ENCODE measurements around the gene PARP12.
A peak's percentile ranks its signal among the peaks of the same experiment; 100 is the strongest.

PARP12 gene

GRCh38 chr7:140015471-140015970 is 47.2 kb downstream of the PARP12 start:
- DNase-seq (ENCODE audit: low spot score): no peak

GRCh38 chr7:140014123-140014522 is 48.6 kb downstream of the PARP12 start:
- no peak for DNase-seq (ENCODE audit: low spot score)

GRCh38 chr7:140013676-140014075 is 49.1 kb downstream of the PARP12 start:
- no peak for DNase-seq (ENCODE audit: low spot score)

- no peak for DNase-seq (ENCODE audit: low spot score)
Measured at GRCh38 chr7:140010194-140010895, 52.4 kb downstream of the PARP12 start.

GRCh38 chr7:140009735-140010134 is 53.0 kb downstream of the PARP12 start:
- DNase-seq (ENCODE audit: low spot score): no peak

- no peak for DNase-seq (ENCODE audit: low spot score)
Measured at GRCh38 chr7:140008755-140009610, 53.8 kb downstream of the PARP12 start.

GRCh38 chr7:140007051-140007690 is 55.6 kb downstream of the PARP12 start:
- no peak for DNase-seq (ENCODE audit: low spot score)

GRCh38 chr7:140006600-140006999 is 56.2 kb downstream of the PARP12 start:
- DNase-seq (ENCODE audit: low spot score): no peak

- DNase-seq (ENCODE audit: low spot score): no peak
Measured at GRCh38 chr7:140005754-140006503, 56.8 kb downstream of the PARP12 start.

GRCh38 chr7:140005341-140005740 is 57.4 kb downstream of the PARP12 start:
- DNase-seq (ENCODE audit: low spot score): no peak

GRCh38 chr7:140004672-140005071 is 58.1 kb downstream of the PARP12 start:
- DNase-seq (ENCODE audit: low spot score): no peak

- peak; percentile 60 for DNase-seq (ENCODE audit: low spot score)
Measured at GRCh38 chr7:140003913-140004382, 58.8 kb downstream of the PARP12 start.

- no peak for DNase-seq (ENCODE audit: low spot score)
Measured at GRCh38 chr7:140000666-140001268, 62.0 kb downstream of the PARP12 start.

GRCh38 chr7:139999516-139999915 is 63.2 kb downstream of the PARP12 start:
- DNase-seq (ENCODE audit: low spot score): no peak

- no peak for DNase-seq (ENCODE audit: low spot score)
Measured at GRCh38 chr7:139998572-139998971, 64.2 kb downstream of the PARP12 start.

- DNase-seq (ENCODE audit: low spot score): no peak
Measured at GRCh38 chr7:139995017-139995915, 67.5 kb downstream of the PARP12 start.

GRCh38 chr7:139994356-139994755 is 68.4 kb downstream of the PARP12 start:
- DNase-seq (ENCODE audit: low spot score): no peak

- DNase-seq (ENCODE audit: low spot score): no peak
Measured at GRCh38 chr7:139993592-139993991, 69.2 kb downstream of the PARP12 start.

- DNase-seq (ENCODE audit: low spot score): no peak
Measured at GRCh38 chr7:139993169-139993568, 69.6 kb downstream of the PARP12 start.

GRCh38 chr7:139992353-139993044 is 70.3 kb downstream of the PARP12 start:
- DNase-seq (ENCODE audit: low spot score): no peak
